Stimulated activated CD4-positive, alpha-beta T cell treated with anti-CD3 and anti-CD28 coated beads, Interleukin-12 subunit alpha, Interleukin-12 subunit beta, amount 100 ng/mL, for 4 hours (primary cell): ENCODE data around the gene DOCK1.

ENCODE experiments used
- DNase-seq: peaks from one replicate; pipeline ENCODE4 v3.0.0-alpha.2; 2020

Gene DOCK1

GRCh38 chr10:127417031-127417430, 511.8 kb downstream of the DOCK1 start:
- DNase-seq, result no peak

GRCh38 chr10:127417686-127418401, 512.6 kb downstream of the DOCK1 start:
- no peak for DNase-seq

- DNase-seq, result no peak
Observed at GRCh38 chr10:127418536-127419168, 513.4 kb downstream of the DOCK1 start.

GRCh38 chr10:127420138-127420684, 515.0 kb downstream of the DOCK1 start:
- DNase-seq, result no peak

- DNase-seq, result no peak
Observed at GRCh38 chr10:127423218-127423915, 518.1 kb downstream of the DOCK1 start.

GRCh38 chr10:127424594-127425264, 519.5 kb downstream of the DOCK1 start:
- DNase-seq, result no peak

- DNase-seq, result no peak
Observed at GRCh38 chr10:127426746-127427145, 521.5 kb downstream of the DOCK1 start.

- DNase-seq, result no peak
Observed at GRCh38 chr10:127427926-127428325, 522.7 kb downstream of the DOCK1 start.

GRCh38 chr10:127428385-127428980, 523.3 kb downstream of the DOCK1 start:
- no peak for DNase-seq

- no peak for DNase-seq
Observed at GRCh38 chr10:127429601-127430312, 524.5 kb downstream of the DOCK1 start.

GRCh38 chr10:127431525-127431924, 526.3 kb downstream of the DOCK1 start:
- no peak for DNase-seq

GRCh38 chr10:127434006-127434405, 528.8 kb downstream of the DOCK1 start:
- no peak for DNase-seq

GRCh38 chr10:127435246-127435645, 530.0 kb downstream of the DOCK1 start:
- DNase-seq, result no peak

- no peak for DNase-seq
Observed at GRCh38 chr10:127440371-127440770, 535.1 kb downstream of the DOCK1 start.

GRCh38 chr10:127441350-127442219, 536.4 kb downstream of the DOCK1 start:
- DNase-seq, result no peak

GRCh38 chr10:127442220-127442525, 536.9 kb downstream of the DOCK1 start:
- no peak for DNase-seq

- DNase-seq, result no peak
Observed at GRCh38 chr10:127444155-127444554, 538.9 kb downstream of the DOCK1 start.

- DNase-seq, result no peak
Observed at GRCh38 chr10:127447197-127447596, 542.0 kb downstream of the DOCK1 start.

- no peak for DNase-seq
Observed at GRCh38 chr10:127449490-127449889, 544.3 kb downstream of the DOCK1 start.

- no peak for DNase-seq
Observed at GRCh38 chr10:127450644-127451043, 545.4 kb downstream of the DOCK1 start.

GRCh38 chr10:127451628-127452027, 546.4 kb downstream of the DOCK1 start:
- DNase-seq, result no peak
